ENCODE results near the gene MAGI2. TPM values are rescaled to one million over a fixed set of nuclear protein-coding genes. Genes with fewer than 3 reads are reported as not detected.

Gene MAGI2
- total RNA-seq, 1 donor: 18.8 TPM

DNA sequence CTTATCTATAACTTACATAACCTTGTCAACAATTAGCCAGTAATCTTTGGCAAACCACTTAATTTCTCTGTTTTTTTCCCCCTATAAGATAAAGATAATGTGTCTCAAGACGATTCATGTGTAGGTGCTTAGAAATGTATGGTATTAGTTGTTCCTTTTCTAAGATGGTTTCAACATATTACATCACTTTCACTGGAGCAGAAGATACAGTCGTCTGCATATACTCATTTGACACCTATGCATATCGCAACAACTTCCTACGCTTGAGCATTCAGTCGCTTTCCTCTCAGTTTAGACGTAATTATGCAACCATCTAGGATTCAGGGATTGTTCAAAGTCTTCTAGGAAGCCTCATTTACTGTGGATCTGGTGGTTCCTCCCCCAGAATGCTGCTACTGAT, 1258.2 kb downstream of the MAGI2 start:
- DNase-seq (ENCODE audit: insufficient read length, low spot score, missing footprints): no peak
- H3K79me2 ChIP-seq (ENCODE audit: insufficient read depth, low read length): no peaks in the 10 kb centered on the region
- no peaks in the 10 kb centered on the region for H3K36me3 ChIP-seq (ENCODE audit: insufficient read depth, low read length)
- H3K27ac ChIP-seq (ENCODE audit: low read depth, low read length): no peak overlapping the region
- peaks cover 23% of the 10 kb centered on the region for H3K4me1 ChIP-seq (ENCODE audit: insufficient read depth, low read length)
- no peak overlapping the region for H3K4me2 ChIP-seq (ENCODE audit: insufficient read depth, low read length)
- H3K9me3 ChIP-seq (ENCODE audit: low read depth, low read length): no peaks in the 10 kb centered on the region
- no peaks in the 10 kb centered on the region for H4K20me1 ChIP-seq (ENCODE audit: insufficient read depth, low read length)
- no peak overlapping the region for H2AFZ ChIP-seq (ENCODE audit: low read length)
- H3K27me3 ChIP-seq (ENCODE audit: insufficient read depth, low read length): no peaks in the 10 kb centered on the region
- H3K4me3 ChIP-seq (ENCODE audit: insufficient read depth, low read length): no peak overlapping the region
- TF ChIP-seq, protein P1, sequence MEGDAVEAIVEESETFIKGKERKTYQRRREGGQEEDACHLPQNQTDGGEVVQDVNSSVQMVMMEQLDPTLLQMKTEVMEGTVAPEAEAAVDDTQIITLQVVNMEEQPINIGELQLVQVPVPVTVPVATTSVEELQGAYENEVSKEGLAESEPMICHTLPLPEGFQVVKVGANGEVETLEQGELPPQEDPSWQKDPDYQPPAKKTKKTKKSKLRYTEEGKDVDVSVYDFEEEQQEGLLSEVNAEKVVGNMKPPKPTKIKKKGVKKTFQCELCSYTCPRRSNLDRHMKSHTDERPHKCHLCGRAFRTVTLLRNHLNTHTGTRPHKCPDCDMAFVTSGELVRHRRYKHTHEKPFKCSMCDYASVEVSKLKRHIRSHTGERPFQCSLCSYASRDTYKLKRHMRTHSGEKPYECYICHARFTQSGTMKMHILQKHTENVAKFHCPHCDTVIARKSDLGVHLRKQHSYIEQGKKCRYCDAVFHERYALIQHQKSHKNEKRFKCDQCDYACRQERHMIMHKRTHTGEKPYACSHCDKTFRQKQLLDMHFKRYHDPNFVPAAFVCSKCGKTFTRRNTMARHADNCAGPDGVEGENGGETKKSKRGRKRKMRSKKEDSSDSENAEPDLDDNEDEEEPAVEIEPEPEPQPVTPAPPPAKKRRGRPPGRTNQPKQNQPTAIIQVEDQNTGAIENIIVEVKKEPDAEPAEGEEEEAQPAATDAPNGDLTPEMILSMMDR (IDR thresholded peaks at IDR 0.05; ENCODE audit: extremely low read depth, low read depth, low read length): no peak

DNA sequence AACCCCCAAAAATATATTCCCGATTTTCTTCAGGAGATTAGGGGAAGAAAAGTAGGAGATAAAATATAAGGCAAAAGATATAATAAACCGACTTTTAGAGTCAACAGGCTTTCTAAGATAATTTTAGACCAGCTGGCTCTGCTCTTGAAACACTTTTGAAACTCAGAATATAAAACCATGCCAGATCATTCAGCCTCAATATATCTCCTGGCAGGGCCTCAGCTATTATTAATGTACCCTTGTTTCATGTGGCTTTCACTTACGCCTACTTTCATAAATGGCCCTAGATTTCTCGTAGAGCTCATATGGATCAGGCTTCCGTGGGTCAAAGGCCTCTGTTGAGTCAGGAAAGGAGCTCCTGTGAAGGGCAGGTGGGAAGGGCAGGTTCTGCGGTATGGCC, 1258.9 kb downstream of the MAGI2 start:
- Histone ChIP-seq H3K9me3 (ENCODE audit: low read depth, low read length) (no peaks in the 10 kb centered on the region), H2AFZ (ENCODE audit: low read length) (no peak overlapping the region), H3K36me3 (ENCODE audit: insufficient read depth, low read length) (no peaks in the 10 kb centered on the region), H3K27ac (ENCODE audit: low read depth, low read length) (no peak overlapping the region), H3K4me1 (ENCODE audit: insufficient read depth, low read length) (peaks cover 23% of the 10 kb centered on the region), H3K27me3 (ENCODE audit: insufficient read depth, low read length) (no peaks in the 10 kb centered on the region), H3K79me2 (ENCODE audit: insufficient read depth, low read length) (no peaks in the 10 kb centered on the region), H3K4me3 (ENCODE audit: insufficient read depth, low read length) (no peak overlapping the region), H4K20me1 (ENCODE audit: insufficient read depth, low read length) (no peaks in the 10 kb centered on the region), H3K4me2 (ENCODE audit: insufficient read depth, low read length) (no peak overlapping the region)
- DNase-seq (ENCODE audit: insufficient read length, low spot score, missing footprints): no peak
- TF ChIP-seq, protein P1 (IDR thresholded peaks at IDR 0.05; ENCODE audit: extremely low read depth, low read depth, low read length): no peak

DNA sequence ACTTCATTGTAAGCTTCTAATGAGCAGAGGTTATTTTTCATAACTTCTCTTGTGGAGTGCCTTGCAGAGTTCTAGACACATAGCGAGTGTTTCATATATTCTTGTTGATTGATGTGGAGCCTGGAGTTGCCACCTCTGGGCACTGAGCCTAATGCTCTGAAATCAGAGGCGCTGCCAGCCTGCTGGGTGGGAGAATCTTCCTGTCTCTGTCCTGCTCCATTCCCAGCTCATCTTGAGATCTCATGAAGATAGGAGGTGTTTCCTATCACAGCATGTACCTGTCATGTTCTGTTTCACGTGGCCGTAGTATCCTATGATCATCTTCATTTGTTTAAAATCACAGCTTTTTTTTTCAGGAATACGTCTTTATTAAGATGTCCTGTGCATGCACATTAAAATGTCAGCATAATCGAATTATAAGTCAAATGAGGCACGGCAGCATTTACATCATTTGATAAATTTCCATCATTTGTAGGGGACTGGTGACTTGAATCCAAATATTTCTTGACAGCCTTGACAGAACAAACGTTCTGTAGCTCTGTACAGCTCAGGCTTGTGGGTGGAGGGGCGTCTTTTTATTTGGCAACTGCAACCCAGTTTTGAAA, 1261.9 kb downstream of the MAGI2 start:
- H3K4me1 ChIP-seq (ENCODE audit: insufficient read depth, low read length): no peaks in the 10 kb centered on the region
- H2AFZ ChIP-seq (ENCODE audit: low read length): no peak overlapping the region
- H3K27ac ChIP-seq (ENCODE audit: low read depth, low read length): no peak overlapping the region
- no peaks in the 10 kb centered on the region for H3K9me3 ChIP-seq (ENCODE audit: low read depth, low read length)
- H3K4me3 ChIP-seq (ENCODE audit: insufficient read depth, low read length): no peak overlapping the region
- TF ChIP-seq, protein P1 (IDR thresholded peaks at IDR 0.05; ENCODE audit: extremely low read depth, low read depth, low read length): no peak
- no peaks in the 10 kb centered on the region for H4K20me1 ChIP-seq (ENCODE audit: insufficient read depth, low read length)
- H3K79me2 ChIP-seq (ENCODE audit: insufficient read depth, low read length): no peaks in the 10 kb centered on the region
- no peaks in the 10 kb centered on the region for H3K27me3 ChIP-seq (ENCODE audit: insufficient read depth, low read length)
- H3K36me3 ChIP-seq (ENCODE audit: insufficient read depth, low read length): no peaks in the 10 kb centered on the region
- no peak for DNase-seq (ENCODE audit: insufficient read length, low spot score, missing footprints)
- H3K4me2 ChIP-seq (ENCODE audit: insufficient read depth, low read length): no peak overlapping the region

DNA sequence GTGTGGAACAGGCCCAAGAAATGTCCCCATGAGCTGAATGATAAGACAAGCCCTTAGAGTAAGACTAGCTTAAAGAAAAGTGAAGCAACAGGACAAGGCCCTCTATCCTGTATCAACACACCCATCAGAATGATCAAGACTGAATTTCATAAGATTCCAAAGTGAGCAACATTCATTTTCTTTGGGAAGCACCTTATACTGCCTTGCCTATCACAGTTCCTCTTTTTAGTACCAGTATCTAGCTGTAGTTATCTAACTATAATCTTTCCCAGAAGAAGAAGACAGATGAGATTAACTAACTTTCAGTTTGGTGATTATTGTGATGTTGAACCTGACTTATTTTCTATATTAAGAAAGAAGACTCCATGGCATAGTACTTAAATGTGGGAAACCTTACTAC, 1263.7 kb downstream of the MAGI2 start:
- Histone ChIP-seq H3K79me2 (ENCODE audit: insufficient read depth, low read length) (no peaks in the 10 kb centered on the region), H4K20me1 (ENCODE audit: insufficient read depth, low read length) (no peaks in the 10 kb centered on the region), H2AFZ (ENCODE audit: low read length) (no peak overlapping the region), H3K36me3 (ENCODE audit: insufficient read depth, low read length) (no peaks in the 10 kb centered on the region), H3K27me3 (ENCODE audit: insufficient read depth, low read length) (no peaks in the 10 kb centered on the region), H3K27ac (ENCODE audit: low read depth, low read length) (no peak overlapping the region), H3K4me2 (ENCODE audit: insufficient read depth, low read length) (no peak overlapping the region), H3K4me3 (ENCODE audit: insufficient read depth, low read length) (no peak overlapping the region), H3K4me1 (ENCODE audit: insufficient read depth, low read length) (no peaks in the 10 kb centered on the region), H3K9me3 (ENCODE audit: low read depth, low read length) (no peaks in the 10 kb centered on the region)
- TF ChIP-seq, protein P1 (IDR thresholded peaks at IDR 0.05; ENCODE audit: extremely low read depth, low read depth, low read length): no peak
- no peak for DNase-seq (ENCODE audit: insufficient read length, low spot score, missing footprints)

Data from osteoblast (primary cell).